Activated CD4-positive, alpha-beta T cell treated with anti-CD3 and anti-CD28 coated beads, Interleukin-2, amount 50 U/mL, for 1 hour (primary cell): ENCODE measurements around the gene GATA2.

ENCODE experiments used
- DNase-seq: peaks from one replicate; pipeline ENCODE4 v3.0.0-alpha.2; 2020

Gene GATA2

DNA sequence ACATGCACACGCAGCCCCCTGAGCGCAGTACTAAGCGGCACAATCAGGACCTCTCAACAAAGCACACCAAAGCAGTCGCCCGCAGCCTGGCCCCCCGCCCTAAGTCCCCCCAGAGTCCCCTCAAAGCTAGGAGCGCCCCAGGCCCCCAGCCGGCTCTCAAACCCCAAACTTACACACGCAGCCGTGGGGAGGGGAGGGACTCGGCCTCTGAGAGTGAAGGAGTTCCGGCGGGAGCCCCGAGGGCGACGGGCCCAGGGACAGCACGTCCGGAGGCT lies 5.5 kb downstream of the GATA2 start:
- no peak for DNase-seq

DNA sequence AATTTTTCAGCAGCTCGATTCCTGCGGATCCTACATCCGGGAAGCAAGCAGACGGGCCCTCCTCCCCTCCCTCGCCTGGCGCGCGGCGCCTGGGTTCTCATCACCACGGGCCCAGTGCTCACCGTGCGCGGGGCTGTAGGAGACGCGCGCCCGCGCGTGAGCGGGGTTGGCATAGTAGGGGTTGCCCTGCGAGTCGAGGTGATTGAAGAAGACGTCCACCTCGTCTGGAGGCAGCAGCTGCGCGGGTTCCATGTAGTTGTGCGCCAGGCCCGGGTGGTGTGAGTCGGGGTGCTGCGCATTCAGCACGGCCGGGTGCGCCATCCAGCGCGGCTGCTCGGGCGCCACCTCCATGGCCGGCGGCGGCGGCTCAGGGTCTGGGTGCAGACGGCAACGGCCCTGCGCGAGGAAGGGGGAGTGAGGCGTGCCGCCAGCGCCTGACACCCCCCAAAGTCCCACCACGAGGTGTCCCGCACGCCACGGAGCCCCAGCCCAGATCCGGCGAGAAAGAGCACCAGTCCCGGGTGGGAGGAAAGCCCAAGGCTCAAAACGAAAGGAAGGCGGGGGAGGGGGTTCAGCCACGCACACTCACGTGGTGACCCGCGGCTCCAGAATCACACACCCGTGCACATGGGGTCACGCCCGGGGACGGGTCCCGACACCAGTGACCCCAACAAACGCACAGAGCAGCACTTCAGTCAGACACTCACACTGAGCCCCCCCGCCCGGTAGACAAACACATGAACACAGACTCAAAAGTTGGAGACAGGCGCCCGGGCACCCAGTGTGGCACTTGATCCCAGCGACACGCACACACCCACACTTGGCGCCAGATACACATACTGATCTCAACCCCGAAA lies 6.1 kb downstream of the GATA2 start:
- no peak for DNase-seq

DNA sequence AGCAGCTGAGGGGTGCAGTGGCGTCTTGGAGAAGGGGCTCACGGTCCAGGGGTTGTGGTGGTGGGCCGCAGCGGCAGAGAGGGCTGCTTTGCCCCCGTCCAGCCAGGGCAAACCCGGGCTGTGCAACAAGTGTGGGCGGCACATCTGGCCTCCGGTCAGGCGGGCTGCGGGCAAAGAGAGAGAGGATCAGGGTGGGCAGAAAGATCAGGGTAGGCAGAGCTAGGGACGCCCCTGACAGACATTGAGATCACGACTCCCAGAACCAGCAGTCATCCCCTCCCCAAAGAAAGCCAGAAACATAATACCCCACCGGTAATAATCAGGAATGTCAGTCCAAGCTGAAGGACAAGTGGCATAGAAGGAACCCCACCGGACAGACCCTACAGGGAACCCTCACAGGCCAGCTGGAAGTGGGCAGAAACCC lies 6.8 kb downstream of the GATA2 start:
- DNase-seq = no peak

DNA sequence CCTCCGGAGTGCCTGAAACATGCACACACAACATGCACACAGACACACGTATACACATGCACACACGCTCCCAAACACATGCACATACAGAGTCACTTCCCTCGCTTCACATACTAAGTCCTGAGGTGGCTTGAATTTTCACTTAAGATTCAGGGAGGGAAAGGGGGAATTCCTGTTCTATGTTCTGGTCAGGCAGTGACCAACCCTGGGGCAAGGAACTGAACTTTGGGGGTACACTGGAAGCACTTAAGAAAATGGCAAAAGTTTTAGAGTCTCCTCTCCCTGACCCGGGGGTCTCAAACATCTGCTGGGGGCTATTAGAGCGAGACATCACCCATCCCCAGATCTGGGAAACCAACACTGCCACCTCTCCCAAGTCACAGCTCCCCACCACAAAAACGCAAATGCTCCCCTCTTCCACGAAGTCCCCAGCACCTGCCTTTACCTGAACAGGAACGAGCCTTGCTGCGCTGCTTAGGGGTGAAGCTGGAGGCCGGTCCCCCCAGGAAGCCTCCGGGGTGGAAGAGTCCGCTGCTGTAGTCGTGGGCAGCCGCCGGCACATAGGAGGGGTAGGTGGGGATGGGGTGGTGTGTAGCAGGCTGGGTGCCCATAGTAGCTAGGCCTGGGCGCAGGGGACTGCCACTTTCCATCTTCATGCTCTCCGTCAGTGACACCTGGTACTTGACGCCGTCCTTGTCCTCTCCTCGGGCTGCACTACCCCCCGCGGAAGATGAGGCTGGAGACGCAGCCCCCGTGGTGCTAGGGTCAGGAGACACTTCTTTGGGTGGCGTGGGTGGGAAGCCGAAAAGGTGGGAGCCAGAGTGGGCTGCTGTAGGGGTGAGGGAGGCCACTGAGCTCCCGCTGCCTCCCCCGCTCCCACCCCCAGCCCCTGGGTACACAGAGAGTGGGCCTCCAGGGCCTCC lies 7.5 kb downstream of the GATA2 start:
- no peak for DNase-seq

DNA sequence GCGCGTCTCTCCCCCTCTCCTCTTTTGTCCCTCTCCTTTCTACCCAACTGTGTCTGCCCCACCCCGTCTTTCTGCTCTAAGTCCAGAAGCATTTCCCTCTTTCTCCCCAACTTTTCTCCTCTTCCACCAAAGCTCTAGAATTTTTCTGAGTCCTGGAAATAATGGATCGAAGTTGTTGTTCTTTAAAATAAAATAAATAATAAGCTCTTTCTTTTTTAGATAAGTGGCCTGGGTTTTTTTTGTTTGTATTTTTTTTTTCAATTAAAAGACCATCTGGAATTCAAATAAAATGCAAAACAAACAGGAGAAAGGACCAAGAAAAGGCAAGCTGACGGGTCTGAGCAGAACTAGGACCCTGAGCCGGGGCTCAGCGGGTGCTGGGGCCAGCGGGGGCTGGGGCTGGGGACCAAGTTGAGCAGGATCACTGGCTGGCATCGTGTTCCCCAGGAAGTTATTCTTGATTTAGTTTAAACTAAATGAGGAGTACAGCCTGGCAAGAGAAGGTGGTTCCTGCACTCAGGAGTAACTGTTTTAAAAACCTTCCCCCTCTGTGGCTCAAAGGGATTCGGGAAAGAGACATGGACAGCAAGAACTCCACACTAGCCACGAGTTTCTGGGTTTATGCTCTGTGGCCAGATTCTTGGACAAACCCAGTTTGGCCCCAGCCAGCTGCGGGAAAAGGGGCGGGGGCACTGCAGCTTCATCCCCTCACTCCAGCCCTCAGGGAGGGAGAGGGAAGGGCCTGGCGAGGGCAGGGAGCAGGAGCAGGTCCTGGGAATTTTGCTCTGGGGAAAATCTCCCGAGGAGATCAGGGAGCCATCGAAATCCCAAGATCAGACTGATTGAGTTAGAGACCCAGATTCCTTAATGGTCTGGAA lies 8.4 kb downstream of the GATA2 start:
- no peak for DNase-seq

DNA sequence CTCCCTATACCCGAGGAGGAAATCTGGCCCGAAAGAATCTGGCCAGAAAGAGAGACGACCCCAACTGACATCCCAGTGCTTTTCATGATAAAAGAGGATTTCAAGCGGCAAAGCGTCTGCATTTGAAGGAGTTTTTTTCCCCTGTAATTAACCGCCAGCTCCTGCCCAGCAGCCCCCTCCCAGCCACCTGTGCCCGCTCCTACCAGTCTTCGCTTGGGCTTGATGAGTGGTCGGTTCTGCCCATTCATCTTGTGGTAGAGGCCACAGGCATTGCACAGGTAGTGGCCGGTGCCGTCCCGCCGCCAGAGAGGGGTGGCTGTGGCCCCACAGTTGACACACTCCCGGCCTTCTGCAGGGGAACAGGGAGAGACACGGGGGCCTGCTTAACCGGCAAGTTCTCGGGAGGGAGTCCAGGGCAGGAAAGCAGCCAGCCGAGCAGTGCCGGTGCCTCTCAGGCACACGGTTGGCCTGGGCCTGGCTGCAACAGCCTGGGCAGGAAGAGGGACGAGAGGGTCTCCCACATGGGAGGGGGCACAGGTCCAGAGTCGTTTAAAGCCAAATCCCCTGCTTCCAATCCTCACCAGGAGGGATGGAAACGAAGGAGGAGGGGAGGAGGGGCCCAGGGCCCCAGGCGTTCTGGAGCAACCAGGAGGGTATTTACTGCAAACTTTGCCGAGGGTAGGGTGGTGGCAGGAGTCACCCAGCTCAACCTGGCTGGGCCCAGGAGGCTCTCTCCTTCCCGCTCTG lies 9.2 kb downstream of the GATA2 start:
- no peak for DNase-seq

DNA sequence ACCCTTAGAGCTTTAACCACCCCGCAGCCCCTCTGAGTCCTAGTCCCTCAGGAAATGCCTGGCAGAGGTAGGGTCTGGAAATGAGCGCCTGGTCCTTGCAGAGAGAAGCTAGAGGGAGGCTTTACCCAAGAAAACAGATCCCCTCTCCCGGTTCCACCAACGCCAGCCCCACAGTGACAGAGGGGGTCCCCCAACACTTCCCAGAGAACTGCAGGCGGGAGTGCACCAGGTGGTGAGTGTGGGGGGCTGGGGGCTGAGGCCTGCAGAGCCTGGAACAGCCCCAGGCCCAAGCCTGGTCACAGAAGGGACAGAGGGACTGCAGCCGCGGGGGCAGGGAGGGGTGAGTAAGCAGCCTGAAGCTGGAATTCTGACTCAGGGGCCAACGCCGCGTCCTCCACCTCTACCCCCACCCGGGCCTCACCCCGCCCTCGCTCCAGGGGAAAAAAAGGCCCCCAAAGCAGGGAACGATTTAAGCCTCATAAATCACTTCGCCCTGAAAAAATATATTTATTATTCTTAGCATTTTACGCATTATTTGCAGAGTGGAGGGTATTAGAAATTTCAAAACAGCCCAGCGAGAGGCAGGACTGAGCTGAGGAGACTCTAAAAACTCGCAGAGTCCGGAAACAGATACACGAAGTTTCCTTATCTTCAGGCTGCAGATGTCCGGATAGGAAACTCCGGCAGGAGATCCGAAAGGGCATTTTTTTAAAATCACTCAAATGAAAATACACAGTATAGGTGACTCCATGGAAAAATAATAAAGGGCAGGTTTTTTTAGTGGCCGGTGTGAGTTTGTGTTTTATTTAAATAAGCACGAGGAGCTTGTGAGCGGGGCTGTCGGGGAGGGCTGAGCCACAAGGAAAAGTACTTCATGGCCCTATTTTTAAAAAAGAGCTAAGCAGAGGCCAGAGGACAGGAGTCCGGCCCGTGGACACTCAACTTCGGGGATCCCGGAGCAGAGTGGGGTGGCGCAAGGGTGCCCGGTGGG lies 10.0 kb downstream of the GATA2 start:
- DNase-seq = no peak

DNA sequence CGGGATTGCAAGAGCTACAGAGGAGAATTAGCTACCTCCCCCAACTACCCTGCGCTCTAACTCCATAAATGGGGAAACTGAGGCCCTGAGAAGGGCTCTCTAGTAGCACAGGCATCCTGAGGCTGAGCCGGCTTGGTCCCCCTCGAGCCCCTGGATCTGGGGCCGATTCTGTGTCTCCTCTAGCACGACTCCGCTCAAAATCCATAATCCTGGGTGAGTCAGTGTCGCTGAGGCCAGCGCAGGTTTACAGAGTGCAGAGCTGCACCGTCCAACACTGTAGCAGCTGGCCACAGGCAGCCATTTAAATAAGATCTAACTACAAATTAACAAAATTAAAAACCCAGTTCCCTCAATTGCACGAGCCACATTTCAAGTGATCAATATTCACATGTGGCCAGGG lies 10.8 kb downstream of the GATA2 start:
- DNase-seq = no peak

DNA sequence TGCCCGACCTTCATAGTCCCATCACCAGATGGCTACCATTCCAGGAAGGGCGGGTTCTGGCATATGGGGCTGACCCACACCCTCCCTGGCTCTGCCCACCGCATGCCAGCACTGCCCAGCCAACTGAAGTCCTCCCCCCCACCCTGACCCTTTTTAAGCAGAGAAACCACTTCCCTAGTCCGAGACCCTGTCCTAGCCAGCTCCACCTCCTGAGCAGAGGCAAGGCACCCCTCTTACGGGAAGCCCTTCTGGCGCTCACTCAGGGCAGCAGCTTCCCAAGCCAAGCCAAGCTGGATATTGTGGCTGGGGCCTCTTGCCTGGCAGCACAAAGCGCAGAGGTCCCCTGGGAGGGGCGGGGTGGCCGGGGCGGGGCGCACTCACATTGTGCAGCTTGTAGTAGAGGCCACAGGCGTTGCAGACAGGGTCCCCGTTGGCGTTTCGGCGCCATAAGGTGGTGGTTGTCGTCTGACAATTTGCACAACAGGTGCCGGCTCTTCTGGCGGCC lies 11.5 kb downstream of the GATA2 start:
- DNase-seq = no peak

DNA sequence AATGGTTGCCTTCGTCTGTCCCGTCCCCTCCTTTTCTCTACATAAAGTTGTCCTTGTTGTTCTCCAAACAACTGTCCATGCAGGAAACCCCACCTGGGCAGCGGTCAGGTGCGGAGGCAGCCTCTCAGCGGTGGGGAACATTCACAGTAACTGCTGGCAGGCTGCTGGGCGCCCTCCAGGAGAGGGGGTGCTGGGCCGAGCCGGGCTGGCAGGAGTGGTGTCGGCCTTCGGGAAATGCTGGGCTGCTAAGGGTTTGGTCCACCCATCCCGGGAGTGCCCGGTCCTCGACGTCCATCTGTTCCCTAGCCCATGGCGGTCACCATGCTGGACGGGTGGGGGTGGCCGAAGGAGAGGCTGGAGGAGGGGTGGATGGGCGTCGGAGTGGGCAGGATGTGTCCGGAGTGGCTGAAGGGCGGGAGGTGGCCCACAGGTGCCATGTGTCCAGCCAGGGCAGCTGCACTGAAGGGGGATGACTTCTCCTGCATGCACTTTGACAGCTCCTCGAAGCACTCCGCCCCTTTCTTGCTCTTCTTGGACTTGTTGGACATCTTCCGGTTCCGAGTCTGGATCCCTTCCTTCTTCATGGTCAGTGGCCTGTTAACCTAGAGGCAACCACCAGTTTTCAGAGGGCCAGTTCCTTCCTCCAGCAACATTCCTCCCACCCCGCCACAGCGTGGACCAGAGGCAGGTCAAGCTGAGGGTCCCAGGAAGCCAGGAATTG lies 12.1 kb downstream of the GATA2 start:
- no peak for DNase-seq

DNA sequence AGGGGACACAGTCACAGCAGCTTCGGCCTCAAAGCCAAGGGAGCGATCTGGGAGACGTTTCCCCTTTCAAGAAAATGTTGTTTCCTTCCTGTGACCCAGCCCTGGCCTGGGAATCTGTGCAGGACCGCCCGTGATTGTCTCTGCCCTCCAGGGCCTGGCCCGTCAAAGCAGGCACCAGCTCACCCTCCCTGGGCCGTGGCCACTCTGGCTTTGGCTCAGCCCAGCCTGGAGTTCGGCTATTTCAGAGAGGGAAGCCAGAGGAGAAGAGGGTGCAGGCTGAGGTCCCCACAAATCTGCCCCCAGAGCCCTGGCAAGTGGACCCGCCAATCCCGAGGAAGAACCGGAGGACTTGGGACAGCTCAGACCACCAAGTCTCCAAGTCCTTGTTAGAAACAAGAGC lies 12.7 kb downstream of the GATA2 start:
- no peak for DNase-seq

DNA sequence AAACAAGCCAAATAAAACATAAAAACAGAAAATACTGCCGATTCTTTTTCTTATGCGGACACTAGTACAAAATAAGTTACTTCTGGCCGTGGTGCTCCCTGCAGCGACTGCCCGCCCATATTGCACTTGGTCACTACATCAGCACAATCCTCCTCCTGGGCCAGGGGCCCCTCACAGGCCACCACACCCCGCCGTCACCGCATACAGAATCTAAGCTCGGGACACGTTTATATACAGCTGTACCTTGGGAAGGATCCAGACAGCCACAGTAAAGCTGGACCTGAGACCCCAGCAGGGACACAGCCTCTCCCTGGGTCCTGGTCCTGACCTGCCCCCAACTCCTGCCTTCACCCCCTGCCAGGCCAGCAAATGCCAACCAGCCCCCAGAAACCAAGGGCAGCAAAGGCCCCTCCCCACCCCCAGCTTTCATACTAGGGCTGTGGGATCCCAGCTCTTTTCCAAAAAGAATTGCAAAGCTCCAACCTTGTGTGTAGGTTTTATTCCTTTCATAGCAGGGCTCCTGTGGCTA lies 13.4 kb downstream of the GATA2 start:
- DNase-seq = no peak

DNA sequence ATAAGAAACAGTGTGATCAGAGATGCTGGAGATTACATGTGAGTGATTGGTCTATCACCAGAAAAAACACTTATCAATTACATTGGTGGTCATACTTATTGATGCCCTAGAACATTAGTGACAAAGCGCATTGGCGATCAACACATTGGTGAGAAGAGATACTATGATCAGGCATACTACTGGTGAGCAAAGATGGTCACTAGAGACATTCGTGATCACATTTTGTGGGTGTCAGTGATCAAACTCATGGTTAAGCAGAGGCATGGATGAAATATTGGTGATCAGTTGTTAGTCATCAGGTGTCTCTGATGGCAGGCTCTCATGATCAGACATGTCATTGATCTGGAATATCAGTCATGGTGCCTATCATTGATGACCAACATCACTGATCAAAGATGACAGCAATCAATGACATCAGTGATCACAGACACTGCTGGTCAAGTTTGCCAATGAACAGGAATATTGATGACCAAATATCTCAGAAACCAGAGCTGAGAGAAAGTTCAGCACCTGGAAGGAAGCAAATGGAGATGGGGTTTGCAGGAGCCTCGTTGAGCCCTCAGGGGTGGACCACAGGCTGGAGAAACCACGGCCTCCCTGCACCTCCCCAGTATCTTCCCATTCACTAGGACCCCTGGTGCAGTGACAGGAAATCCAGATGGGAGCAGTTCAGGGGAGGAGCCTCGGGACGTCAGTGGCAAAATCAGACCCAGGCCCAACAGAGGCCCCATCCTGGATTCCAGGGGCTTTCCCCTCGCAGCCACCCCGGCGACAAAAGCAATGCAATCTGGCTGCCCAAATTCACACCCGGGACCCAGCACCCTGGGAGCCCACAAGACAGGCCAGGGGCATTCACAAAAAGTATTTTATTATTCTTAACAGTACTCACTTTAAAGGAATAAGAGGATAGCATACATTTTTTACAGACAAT lies 14.2 kb downstream of the GATA2 start:
- DNase-seq = no peak

DNA sequence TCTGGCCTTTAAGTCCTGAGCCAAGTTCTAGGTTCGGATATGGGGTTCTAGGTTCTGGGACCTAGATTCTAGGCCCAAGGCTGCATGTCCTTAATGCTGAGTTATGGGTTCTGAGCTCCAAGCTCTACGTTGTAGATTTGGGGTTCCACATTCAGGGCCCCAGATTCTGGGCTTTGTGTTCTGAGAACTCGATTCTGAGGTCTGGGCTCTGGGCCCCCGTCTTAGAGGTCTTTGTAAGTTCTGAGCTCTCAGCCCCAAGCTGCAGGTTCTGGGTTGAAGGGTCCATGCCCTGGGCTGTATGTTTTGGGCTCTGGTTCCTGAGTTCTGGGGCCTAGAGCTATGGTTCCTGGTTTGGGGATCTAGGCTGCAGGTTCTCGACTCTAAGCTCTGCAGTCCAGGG lies 16.3 kb downstream of the GATA2 start:
- DNase-seq = no peak

DNA sequence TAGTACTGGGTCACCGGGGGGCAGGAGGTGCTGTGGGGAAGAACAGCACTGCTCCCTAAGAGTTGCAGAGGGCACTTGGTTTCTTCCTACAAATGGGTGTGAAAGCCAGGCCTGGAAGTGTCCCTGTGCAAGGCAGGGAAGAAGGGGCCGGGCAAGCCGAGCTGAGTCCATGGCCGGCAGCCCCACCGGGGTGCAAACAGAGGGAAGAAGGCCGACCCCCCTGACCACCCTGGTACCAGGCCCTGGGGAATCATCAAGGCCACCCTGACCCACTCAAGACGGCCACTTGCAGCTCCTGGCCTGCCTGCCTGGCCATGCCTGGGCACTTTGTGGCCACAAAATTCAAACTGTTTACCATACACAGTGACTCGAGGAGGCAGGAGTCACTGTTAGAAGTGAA lies 17.6 kb downstream of the GATA2 start:
- DNase-seq = no peak

DNA sequence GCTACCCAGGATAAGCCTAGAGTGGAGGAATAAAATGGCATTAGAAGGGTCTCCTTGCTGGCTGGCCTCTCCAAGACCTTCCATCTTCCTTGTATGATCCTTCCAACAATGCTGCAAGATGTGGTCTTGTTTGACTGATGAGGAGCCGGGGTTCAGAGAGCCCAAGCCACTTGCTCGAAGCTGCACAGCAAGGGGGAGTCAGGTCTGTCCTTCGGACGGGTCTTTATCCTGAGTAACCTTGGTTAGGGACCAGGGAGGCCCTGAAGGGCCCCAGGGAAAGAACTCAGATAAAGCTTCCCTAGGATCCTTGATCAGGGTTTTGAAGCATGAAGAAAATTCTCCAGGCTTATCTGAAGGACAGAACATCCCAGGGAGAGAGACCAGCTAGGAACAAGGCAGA lies 19.3 kb downstream of the GATA2 start:
- no peak for DNase-seq

DNA sequence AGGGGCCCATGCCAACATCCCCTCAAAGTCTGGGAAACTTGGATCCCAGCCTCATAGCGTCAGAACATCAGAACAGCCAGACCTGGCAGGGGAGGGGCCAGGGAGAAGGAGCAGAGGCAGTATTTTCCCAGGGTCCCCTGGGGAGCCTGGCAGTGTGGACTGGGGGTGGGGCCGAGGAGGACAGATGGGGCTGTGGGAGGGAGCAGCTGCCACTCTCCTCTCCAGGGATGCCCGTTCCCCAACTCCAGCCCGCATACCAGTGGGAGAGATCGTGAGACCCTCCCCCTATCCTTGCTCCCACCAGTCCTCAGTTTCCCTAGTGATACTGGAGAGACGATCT lies 19.9 kb downstream of the GATA2 start:
- no peak for DNase-seq

DNA sequence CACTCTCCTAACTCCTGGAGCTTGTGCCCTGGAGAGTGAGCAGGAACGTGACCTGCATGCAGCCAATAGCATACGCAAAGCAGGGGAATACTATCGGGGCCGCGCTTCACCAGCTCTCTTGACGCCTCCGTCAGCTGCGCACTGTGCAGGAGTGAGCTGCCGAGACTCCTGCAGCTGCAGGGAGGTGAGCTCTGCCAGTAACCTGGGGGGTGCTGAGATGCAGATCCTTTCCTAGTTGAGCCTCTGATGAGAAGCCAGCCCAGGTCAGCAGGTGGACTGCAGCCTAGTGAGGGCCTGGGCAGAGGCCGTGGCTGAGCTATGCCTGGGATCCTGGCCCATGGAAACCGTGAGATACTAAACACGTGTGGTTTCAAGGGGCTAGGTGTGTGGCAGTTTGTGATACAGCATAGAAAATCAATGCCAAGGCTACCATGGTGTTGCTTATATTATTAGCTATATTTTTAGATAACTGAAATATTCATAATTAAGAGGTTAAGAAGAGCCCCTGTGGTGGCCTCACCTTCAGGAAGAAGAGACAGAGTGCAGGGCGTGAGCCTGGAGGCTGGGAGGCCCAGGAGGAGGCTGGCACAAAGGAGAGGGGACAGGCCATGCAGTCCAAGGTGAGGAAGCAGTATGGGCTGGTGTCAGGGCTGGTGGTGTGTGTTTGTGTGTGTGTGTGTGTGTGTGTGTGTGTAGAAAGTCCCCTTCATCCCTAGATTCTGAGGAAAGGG lies 20.4 kb downstream of the GATA2 start:
- DNase-seq = no peak
